ENCODE data around the gene ZNF581.

DNA sequence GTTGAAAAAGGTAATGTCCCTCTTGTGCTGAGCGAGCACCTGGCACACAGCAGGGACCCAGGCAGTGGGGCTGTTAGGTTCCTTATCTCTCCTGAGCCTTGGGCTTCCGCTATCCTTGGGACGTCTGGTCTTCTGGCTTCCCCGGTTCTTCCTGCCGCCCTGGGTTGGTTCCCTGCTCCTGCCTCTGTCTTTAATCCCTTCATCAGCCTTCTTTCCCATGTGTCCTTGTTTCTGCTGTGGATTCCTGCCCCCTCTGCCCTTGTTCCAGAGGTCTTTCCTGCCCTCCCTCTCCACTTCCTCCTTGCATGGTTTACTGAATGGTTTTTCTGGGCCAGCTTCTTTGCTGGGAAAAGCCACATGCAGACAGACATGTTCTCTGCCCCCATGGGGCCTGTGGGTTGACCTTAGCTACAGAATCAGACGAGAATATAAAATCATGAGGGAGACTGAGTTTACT is 34.2 kb downstream of the ZNF581 start:
- no peak for TF ChIP-seq EP300 (conservative IDR thresholded peaks at IDR 0.05; ENCODE audit: poor library complexity, severe bottlenecking)
- TF ChIP-seq CTCF (IDR thresholded peaks at IDR 0.05; ENCODE audit: poor library complexity, severe bottlenecking): no peak
- no peak for TF ChIP-seq EZH2 (IDR thresholded peaks at IDR 0.05; ENCODE audit: borderline replicate concordance, insufficient read depth, low read length, poor library complexity, severe bottlenecking)
- TF ChIP-seq SMC3 (conservative IDR thresholded peaks at IDR 0.05; ENCODE audit: poor library complexity): no peak
- TF ChIP-seq POLR2AphosphoS5 (IDR thresholded peaks at IDR 0.05): no peak
- no peak for TF ChIP-seq REST (IDR thresholded peaks at IDR 0.05; ENCODE audit: borderline replicate concordance)
- TF ChIP-seq MXI1 (conservative IDR thresholded peaks at IDR 0.05; ENCODE audit: poor library complexity, severe bottlenecking): no peak
- no peak for TF ChIP-seq RAD21 (conservative IDR thresholded peaks at IDR 0.05)
- TF ChIP-seq TAF1 (IDR thresholded peaks at IDR 0.05; ENCODE audit: low read depth): no peak
